Midbrain (tissue), 1 donor: ENCODE results near the gene RMDN3.

Source experiments
- DNase-seq: peaks from one replicate; lab custom pipeline; 2025; lab: John Stamatoyannopoulos, UW

Gene RMDN3

GRCh38 chr15:40754883-40755811 is at the start of gene RMDN3:
RMDN3 (minus strand) TSS chr15:40755254; CDS start chr15:40754783, 471 bp downstream.
- peak; percentile 95 for DNase-seq

- no peak for DNase-seq
These were observed 48.6 kb upstream of the RMDN3 start for GRCh38 chr15:40803688-40804087.

- DNase-seq, result no peak
These were observed 48.0 kb upstream of the RMDN3 start for GRCh38 chr15:40803076-40803475.

GRCh38 chr15:40799523-40799922 is 44.5 kb upstream of the RMDN3 start:
- no peak for DNase-seq

- DNase-seq, result no peak
These were observed 41.5 kb upstream of the RMDN3 start for GRCh38 chr15:40796512-40796911.

GRCh38 chr15:40796041-40796440 is 41.0 kb upstream of the RMDN3 start:
- no peak for DNase-seq

GRCh38 chr15:40793216-40793989 is 38.3 kb upstream of the RMDN3 start:
- DNase-seq, result no peak

GRCh38 chr15:40792394-40792793 is 37.3 kb upstream of the RMDN3 start:
- DNase-seq, result no peak

GRCh38 chr15:40790718-40791117 is 35.7 kb upstream of the RMDN3 start:
- DNase-seq, result no peak

- no peak for DNase-seq
These were observed 34.9 kb upstream of the RMDN3 start for GRCh38 chr15:40789999-40790398.

GRCh38 chr15:40789119-40789518 is 34.1 kb upstream of the RMDN3 start:
- DNase-seq, result no peak

GRCh38 chr15:40787991-40788390 is 32.9 kb upstream of the RMDN3 start:
- DNase-seq, result no peak

- no peak for DNase-seq
These were observed 32.3 kb upstream of the RMDN3 start for GRCh38 chr15:40787344-40787841.

- DNase-seq, result no peak
These were observed 30.8 kb upstream of the RMDN3 start for GRCh38 chr15:40785814-40786213.

GRCh38 chr15:40785164-40785563 is 30.1 kb upstream of the RMDN3 start:
- DNase-seq, result no peak

- DNase-seq, result no peak
These were observed 27.7 kb upstream of the RMDN3 start for GRCh38 chr15:40782609-40783227.

- no peak for DNase-seq
These were observed 21.6 kb upstream of the RMDN3 start for GRCh38 chr15:40776537-40777141.

- no peak for DNase-seq
These were observed 20.9 kb upstream of the RMDN3 start for GRCh38 chr15:40775740-40776536.

GRCh38 chr15:40775007-40775406 is 20.0 kb upstream of the RMDN3 start:
- DNase-seq, result no peak

- no peak for DNase-seq
These were observed 18.8 kb upstream of the RMDN3 start for GRCh38 chr15:40773902-40774301.

GRCh38 chr15:40773496-40773895 is 18.4 kb upstream of the RMDN3 start:
- no peak for DNase-seq
